ENCODE data around the gene SNAP91. TPM values are rescaled to one million over a fixed set of nuclear protein-coding genes. Genes with fewer than 3 reads are reported as not detected.

The SNAP91 gene
- total RNA-seq, 4 donors from 2014 or later: 1.8 to 18.1 TPM; not detected in 2

GRCh38 chr6:83613378-83613777, 95.5 kb downstream of the SNAP91 start:
- no peak for DNase-seq
- intact Hi-C loops (cut with DNase I; ENCODE audit: low total_unique reads): no loop called here
- Histone ChIP-seq H3K4me3 (no peak overlapping the region), H3K9me3 (no peaks in the 10 kb centered on the region), H3K27me3 (no peaks in the 10 kb centered on the region), H3K36me3 (no peaks in the 10 kb centered on the region), H3K27ac (no peak overlapping the region), H3K4me1 (no peaks in the 10 kb centered on the region)
- TF ChIP-seq POLR2A (IDR thresholded peaks at IDR 0.05) (no peak), CTCF (IDR thresholded peaks at IDR 0.05) (no peak)

- H3K27ac ChIP-seq: no peak overlapping the region
- H3K36me3 ChIP-seq: no peaks in the 10 kb centered on the region
- H3K9me3 ChIP-seq: no peaks in the 10 kb centered on the region
- no peaks in the 10 kb centered on the region for H3K27me3 ChIP-seq
- H3K4me1 ChIP-seq: no peaks in the 10 kb centered on the region
- no peak for DNase-seq
- TF ChIP-seq CTCF (IDR thresholded peaks at IDR 0.05): no peak
- TF ChIP-seq POLR2A (IDR thresholded peaks at IDR 0.05): no peak
- H3K4me3 ChIP-seq: no peak overlapping the region
- intact Hi-C loops (cut with DNase I; ENCODE audit: low total_unique reads): no loop called here
Observed at GRCh38 chr6:83609248-83609647, 99.7 kb downstream of the SNAP91 start.

DNA sequence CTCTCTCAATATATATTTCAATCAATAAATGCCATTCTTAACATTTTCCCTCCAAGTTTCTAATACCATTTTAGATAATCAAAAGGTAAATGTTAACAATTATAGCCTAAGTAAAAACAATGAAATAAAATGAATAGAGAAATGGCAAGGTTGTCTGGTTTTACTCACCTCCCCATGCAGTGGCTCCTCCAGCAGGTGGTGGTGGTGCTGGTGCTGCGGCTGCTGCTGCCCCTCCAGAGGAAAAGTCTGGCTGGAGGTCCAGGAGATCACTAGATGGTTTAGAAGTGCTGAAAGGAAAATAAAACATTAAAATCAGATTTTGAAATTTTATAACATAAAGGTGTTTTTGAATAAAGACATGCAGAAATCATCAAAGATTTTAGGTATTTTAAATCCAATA, 103.4 kb downstream of the SNAP91 start:
- DNase-seq: no peak
- TF ChIP-seq POLR2A (IDR thresholded peaks at IDR 0.05): no peak
- no peak for TF ChIP-seq CTCF (IDR thresholded peaks at IDR 0.05)
- Histone ChIP-seq H3K27ac (no peak overlapping the region), H3K4me1 (no peaks in the 10 kb centered on the region), H3K4me3 (no peak overlapping the region), H3K36me3 (no peaks in the 10 kb centered on the region), H3K9me3 (no peaks in the 10 kb centered on the region), H3K27me3 (no peaks in the 10 kb centered on the region)
- intact Hi-C loops (cut with DNase I; ENCODE audit: low total_unique reads): no loop called here

DNA sequence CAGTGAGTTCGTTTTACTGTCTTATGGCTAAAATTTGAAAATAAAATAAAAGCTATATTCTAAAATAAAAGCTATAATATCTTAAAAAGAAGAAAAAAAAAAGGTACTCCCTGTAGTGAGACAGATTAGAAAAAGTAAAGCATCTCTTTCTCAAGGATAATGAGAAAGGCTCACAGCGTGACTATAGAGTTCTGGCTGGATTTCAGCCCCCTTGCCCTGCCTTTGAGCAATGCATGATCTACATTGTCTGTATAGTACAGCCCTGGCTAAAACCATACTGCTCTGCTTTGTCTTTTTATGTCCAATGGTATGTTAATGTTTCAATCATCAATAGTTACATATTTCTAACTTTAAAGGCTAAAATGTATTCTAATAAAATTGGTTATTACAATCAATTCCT, 105.3 kb downstream of the SNAP91 start:
- no peaks in the 10 kb centered on the region for H3K9me3 ChIP-seq
- TF ChIP-seq POLR2A (IDR thresholded peaks at IDR 0.05): no peak
- no peak for TF ChIP-seq CTCF (IDR thresholded peaks at IDR 0.05)
- intact Hi-C loops (cut with DNase I; ENCODE audit: low total_unique reads): no loop called here
- no peak for DNase-seq
- H3K4me1 ChIP-seq: no peaks in the 10 kb centered on the region
- H3K27me3 ChIP-seq: no peaks in the 10 kb centered on the region
- H3K36me3 ChIP-seq: no peaks in the 10 kb centered on the region
- H3K4me3 ChIP-seq: no peak overlapping the region
- H3K27ac ChIP-seq: no peak overlapping the region

DNA sequence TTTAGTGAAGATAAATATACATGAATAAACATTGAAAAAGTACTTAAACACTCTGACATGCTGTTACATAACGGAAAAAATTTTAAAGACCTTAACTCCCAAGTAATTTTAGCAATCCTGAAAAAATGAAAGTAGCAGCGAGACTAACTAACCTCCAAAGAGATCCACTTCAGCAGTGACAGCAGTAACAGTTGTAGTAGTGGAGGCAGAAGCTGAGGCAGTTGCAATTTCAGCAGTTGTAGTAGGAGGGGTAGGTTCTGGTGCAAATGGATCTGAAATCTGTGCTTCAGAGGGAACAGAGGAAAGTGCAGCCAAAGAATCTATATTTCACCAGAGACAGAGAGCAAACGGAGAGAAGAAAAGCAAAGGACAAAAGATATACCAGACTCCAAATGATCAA, 107.8 kb downstream of the SNAP91 start:
- TF ChIP-seq CTCF (IDR thresholded peaks at IDR 0.05): no peak
- TF ChIP-seq POLR2A (IDR thresholded peaks at IDR 0.05): no peak
- H3K4me1 ChIP-seq: no peaks in the 10 kb centered on the region
- H3K9me3 ChIP-seq: no peaks in the 10 kb centered on the region
- intact Hi-C loops (cut with DNase I; ENCODE audit: low total_unique reads): no loop called here
- no peak for DNase-seq
- H3K27me3 ChIP-seq: no peaks in the 10 kb centered on the region
- no peaks in the 10 kb centered on the region for H3K36me3 ChIP-seq
- H3K27ac ChIP-seq: no peak overlapping the region
- no peak overlapping the region for H3K4me3 ChIP-seq
